GM12873 (cell line): ENCODE results near the gene SPRING1.

ENCODE experiments used
- TF ChIP-seq, protein P1 (sequence below): IDR thresholded peaks from 2 replicates; pipeline ENCODE4 v1.5.1; 2012; ENCODE audit warnings: low read depth, mild to moderate bottlenecking, moderate library complexity, low read length, control low read depth; ENCODE audit not compliant: insufficient read depth; ENCODE audit errors: missing control alignments

Gene SPRING1

DNA sequence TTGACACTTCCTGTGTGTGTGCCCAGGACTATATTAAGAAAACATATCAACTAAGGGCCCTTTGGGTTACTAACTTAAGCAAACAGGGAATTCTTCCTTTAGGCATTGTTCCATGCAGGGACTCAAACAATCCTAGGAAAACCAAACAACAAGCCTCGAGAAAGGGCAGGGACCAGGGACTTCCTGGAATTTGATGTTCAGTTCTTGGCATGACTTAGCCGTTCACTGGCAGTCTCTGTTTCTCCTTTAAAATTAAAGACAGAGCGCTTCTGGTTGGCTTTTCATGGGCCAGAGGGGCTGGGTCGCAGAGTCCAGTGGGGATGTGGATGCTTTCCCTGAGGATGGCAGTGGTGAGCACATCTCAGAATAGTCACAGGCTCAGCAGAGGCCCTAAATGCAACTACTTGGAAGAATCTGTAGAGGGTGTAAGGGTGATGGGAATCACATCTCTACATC, 35.4 kb upstream of the SPRING1 start:
- TF ChIP-seq, protein P1, sequence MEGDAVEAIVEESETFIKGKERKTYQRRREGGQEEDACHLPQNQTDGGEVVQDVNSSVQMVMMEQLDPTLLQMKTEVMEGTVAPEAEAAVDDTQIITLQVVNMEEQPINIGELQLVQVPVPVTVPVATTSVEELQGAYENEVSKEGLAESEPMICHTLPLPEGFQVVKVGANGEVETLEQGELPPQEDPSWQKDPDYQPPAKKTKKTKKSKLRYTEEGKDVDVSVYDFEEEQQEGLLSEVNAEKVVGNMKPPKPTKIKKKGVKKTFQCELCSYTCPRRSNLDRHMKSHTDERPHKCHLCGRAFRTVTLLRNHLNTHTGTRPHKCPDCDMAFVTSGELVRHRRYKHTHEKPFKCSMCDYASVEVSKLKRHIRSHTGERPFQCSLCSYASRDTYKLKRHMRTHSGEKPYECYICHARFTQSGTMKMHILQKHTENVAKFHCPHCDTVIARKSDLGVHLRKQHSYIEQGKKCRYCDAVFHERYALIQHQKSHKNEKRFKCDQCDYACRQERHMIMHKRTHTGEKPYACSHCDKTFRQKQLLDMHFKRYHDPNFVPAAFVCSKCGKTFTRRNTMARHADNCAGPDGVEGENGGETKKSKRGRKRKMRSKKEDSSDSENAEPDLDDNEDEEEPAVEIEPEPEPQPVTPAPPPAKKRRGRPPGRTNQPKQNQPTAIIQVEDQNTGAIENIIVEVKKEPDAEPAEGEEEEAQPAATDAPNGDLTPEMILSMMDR = no peak

- TF ChIP-seq, protein P1 = no peak
Observed at GRCh38 chr12:116771651-116772050, 33.8 kb upstream of the SPRING1 start.

DNA sequence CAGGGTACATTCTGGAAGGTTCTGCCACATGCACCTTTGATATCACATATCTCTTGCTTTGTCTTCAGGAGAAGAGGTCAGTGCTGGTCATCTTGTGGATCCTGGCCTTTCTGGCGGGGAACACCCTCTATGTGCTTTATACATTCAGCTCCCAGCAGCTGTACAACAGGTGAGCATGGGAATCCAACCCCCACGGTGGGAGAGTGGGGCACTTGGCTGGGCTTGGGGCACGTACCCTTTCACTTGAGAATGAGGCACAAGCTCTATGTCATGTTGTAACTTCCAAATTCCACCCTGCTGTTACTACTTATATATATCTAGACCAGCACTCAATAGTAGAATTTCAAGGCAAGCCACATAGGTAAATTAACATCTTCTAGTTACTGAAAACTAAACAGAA, 28.9 kb upstream of the SPRING1 start:
- TF ChIP-seq, protein P1 = no peak

GRCh38 chr12:116766285-116766684, 28.4 kb upstream of the SPRING1 start:
- TF ChIP-seq, protein P1 = no peak

GRCh38 chr12:116765271-116765670, 27.4 kb upstream of the SPRING1 start:
- TF ChIP-seq, protein P1 = no peak

- TF ChIP-seq, protein P1 = no peak
Observed at GRCh38 chr12:116761499-116761898, 23.6 kb upstream of the SPRING1 start.

DNA sequence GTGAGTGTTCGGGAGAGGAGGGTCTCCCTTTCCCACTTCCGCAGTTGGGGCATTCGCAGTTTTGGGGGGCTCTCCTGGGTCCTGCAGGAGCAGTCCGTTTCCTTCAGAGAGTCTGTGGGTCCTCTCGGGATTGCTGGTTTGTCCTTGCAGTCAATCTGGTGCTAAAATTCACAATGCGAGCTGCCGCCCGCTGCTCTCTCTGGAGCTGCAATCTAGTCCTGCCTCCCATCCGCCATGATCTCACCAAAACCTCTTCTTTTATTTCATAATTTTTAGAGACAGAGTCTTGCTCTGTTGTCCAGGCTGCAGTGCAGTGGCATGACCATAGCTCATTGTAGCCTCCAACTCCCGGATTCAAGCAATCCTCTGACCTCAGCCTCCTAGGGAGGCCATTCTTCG, 22.8 kb upstream of the SPRING1 start:
- TF ChIP-seq, protein P1 = no peak
